Fibroblast of lung (primary cell): Measurements from ENCODE around the gene DCN. TPM values are rescaled to one million over a fixed set of nuclear protein-coding genes. Genes with fewer than 3 reads are reported as not detected.
A peak's percentile ranks its signal among the peaks of the same experiment; 100 is the strongest.

Experiments
- DNase-seq, 2 donors: peaks; one replicate each; pipeline versions ENCODE4 v3.0.0 to v3.0.0-alpha.2; 2010; ENCODE audit warnings: low read depth in 2 of 2
- H2AFZ ChIP-seq: 2 replicates; pipeline ENCODE4 v1.5.1; 2012; ENCODE audit warnings: low read length, control low read depth, inconsistent platforms
- H3K27ac ChIP-seq: 2 replicates; pipeline ENCODE4 v1.5.1; 2011; ENCODE audit warnings: low read length, control low read depth; ENCODE audit not compliant: insufficient read depth
- H3K27me3 ChIP-seq: 2 replicates; pipeline ENCODE4 v1.5.1; 2011; ENCODE audit warnings: mild to moderate bottlenecking, low read length; ENCODE audit not compliant: control insufficient read depth, insufficient read depth
- H3K36me3 ChIP-seq: 2 replicates; pipeline ENCODE4 v1.5.1; 2011; ENCODE audit warnings: low read length; ENCODE audit not compliant: control insufficient read depth, insufficient read depth
- H3K4me1 ChIP-seq: 2 replicates; pipeline ENCODE4 v1.5.1; 2011; ENCODE audit warnings: low read length; ENCODE audit not compliant: control insufficient read depth, insufficient read depth; ENCODE audit errors: extremely low read depth
- H3K4me2 ChIP-seq: 2 replicates; pipeline ENCODE4 v1.5.1; 2011; ENCODE audit warnings: low read length, control low read depth; ENCODE audit not compliant: insufficient read depth; ENCODE audit errors: extremely low read depth
- H3K4me3 ChIP-seq, 4 experiments: fragments of 200-600 bp in 1 of 4; sonication (generic) in 1 of 4; replicated peaks in 1 of 4; 2 replicates each; pipeline ENCODE4 v1.5.1; 2011 to 2016; ENCODE audit warnings: low read length in 4 of 4, low read depth in 3 of 4, mild to moderate bottlenecking in 3 of 4, control low read depth in 2 of 4, inconsistent platforms in 1 of 4, mixed read lengths in 1 of 4; ENCODE audit not compliant: insufficient read depth in 1 of 4; ENCODE audit errors: control extremely low read depth in 1 of 4
- H3K79me2 ChIP-seq: 2 replicates; pipeline ENCODE4 v1.5.1; 2012; ENCODE audit warnings: mild to moderate bottlenecking, low read length, inconsistent platforms; ENCODE audit not compliant: control insufficient read depth, insufficient read depth
- H3K9ac ChIP-seq: 2 replicates; pipeline ENCODE4 v1.5.1; 2011; ENCODE audit warnings: mild to moderate bottlenecking, low read length, control low read depth; ENCODE audit not compliant: insufficient read depth
- H3K9me3 ChIP-seq: 2 replicates; pipeline ENCODE4 v1.5.1; 2012; ENCODE audit warnings: low read depth, low read length; ENCODE audit not compliant: control insufficient read depth, insufficient read depth
- H4K20me1 ChIP-seq: 2 replicates; pipeline ENCODE4 v1.5.1; 2011; ENCODE audit warnings: low read length; ENCODE audit not compliant: control insufficient read depth, insufficient read depth; ENCODE audit errors: extremely low read depth
- CTCF ChIP-seq, 2 donors: IDR thresholded peaks in 1 of 2; conservative IDR thresholded peaks in 1 of 2; 1 replicate in 1 of 2; 2 replicates in 1 of 2; pipeline ENCODE4 v1.5.1; 2011 to 2012; ENCODE audit warnings: low read length in 2 of 2, control low read depth in 1 of 2, inconsistent platforms in 1 of 2, low read depth in 1 of 2, mild to moderate bottlenecking in 1 of 2
- EZH2 ChIP-seq: IDR thresholded peaks from 2 replicates; pipeline ENCODE4 v1.5.1; 2012; ENCODE audit warnings: low read length, control low read depth, mild to moderate bottlenecking; ENCODE audit errors: missing control alignments
- polyA plus RNA-seq, 2 donors: library from polyadenylated mRNA; depleted of rRNA in 1 of 2; stranded (reverse) in 1 of 2; unstranded in 1 of 2; fragments of >200 nt; gene quantifications; 2 replicates each; pipeline ENCODE4 v1.2.1, GENCODE V29; 2011 to 2012; ENCODE audit warnings: missing spikeins in 1 of 2
- total RNA-seq: library from RNA; depleted of rRNA; stranded (reverse); fragments of >200 nt; gene quantifications from 2 replicates; pipeline ENCODE4 v1.2.1, GENCODE V29; 2014

The DCN gene
- total and polyA plus RNA-seq, 2 donors (not counting 1 experiment from before 2014, with no cell fraction given) = 902 to 4,941 TPM

GRCh38 chr12:91143206-91143605 lies 39.4 kb downstream of the DCN start:
- no peaks in the 10 kb centered on the region for H3K9me3 ChIP-seq
- H3K27ac ChIP-seq = peak overlapping the region; percentile 9
- TF ChIP-seq CTCF (conservative IDR thresholded peaks at IDR 0.05 in 1 of 2, IDR thresholded peaks at IDR 0.05 in 1 of 2; ENCODE audit: low read depth in 1 of 2, low read length in 2 of 2) = no peak
- no peak for TF ChIP-seq EZH2
- H3K36me3 ChIP-seq = peaks cover 4% of the 10 kb centered on the region
- peak in 1 of 2 donors; percentile 57 for DNase-seq
- H3K27me3 ChIP-seq = no peaks in the 10 kb centered on the region
- peaks cover 26% of the 10 kb centered on the region for H3K4me1 ChIP-seq
- no peak overlapping the region for H3K4me2 ChIP-seq
- H3K9ac ChIP-seq = no peak overlapping the region
- no peak overlapping the region for H3K4me3 ChIP-seq
- no peaks in the 10 kb centered on the region for H4K20me1 ChIP-seq
- H3K79me2 ChIP-seq = no peaks in the 10 kb centered on the region
- H2AFZ ChIP-seq = no peak overlapping the region

- DNase-seq = peak; percentile 65 to 87
- H3K79me2 ChIP-seq = no peaks in the 10 kb centered on the region
- no peak overlapping the region for H3K4me3 ChIP-seq
- no peak overlapping the region for H3K9ac ChIP-seq
- peak overlapping the region; percentile 1 for H3K27ac ChIP-seq
- H3K9me3 ChIP-seq = no peaks in the 10 kb centered on the region
- H3K36me3 ChIP-seq = peaks cover 3% of the 10 kb centered on the region
- peaks cover 31% of the 10 kb centered on the region for H3K4me1 ChIP-seq
- no peaks in the 10 kb centered on the region for H4K20me1 ChIP-seq
- H2AFZ ChIP-seq = no peak overlapping the region
- no peak for TF ChIP-seq CTCF (conservative IDR thresholded peaks at IDR 0.05 in 1 of 2, IDR thresholded peaks at IDR 0.05 in 1 of 2; ENCODE audit: low read depth in 1 of 2, low read length in 2 of 2)
- no peaks in the 10 kb centered on the region for H3K27me3 ChIP-seq
- H3K4me2 ChIP-seq = no peak overlapping the region
Observed at GRCh38 chr12:91142221-91142631, 40.4 kb downstream of the DCN start.

GRCh38 chr12:91140026-91140931 lies 42.3 kb downstream of the DCN start:
- TF ChIP-seq CTCF (conservative IDR thresholded peaks at IDR 0.05 in 1 of 2, IDR thresholded peaks at IDR 0.05 in 1 of 2; ENCODE audit: low read depth in 1 of 2, low read length in 2 of 2) (no peak), EZH2 (no peak)
- H3K4me1 ChIP-seq = peaks cover 31% of the 10 kb centered on the region
- H3K9me3 ChIP-seq = no peaks in the 10 kb centered on the region
- H3K27ac ChIP-seq = peak overlapping the region; percentile 76
- no peaks in the 10 kb centered on the region for H3K79me2 ChIP-seq
- H3K36me3 ChIP-seq = peaks cover 2% of the 10 kb centered on the region
- H3K9ac ChIP-seq = no peak overlapping the region
- no peak overlapping the region for H2AFZ ChIP-seq
- H4K20me1 ChIP-seq = no peaks in the 10 kb centered on the region
- peak overlapping the region; percentile 73 for H3K4me2 ChIP-seq
- peak overlapping the region in 1 of 4 experiments; percentile 6 for H3K4me3 ChIP-seq
- no peaks in the 10 kb centered on the region for H3K27me3 ChIP-seq
- DNase-seq = peak; percentile 87 to 99
